ENCODE data around the gene PRKCH. TPM values are rescaled to one million over a fixed set of nuclear protein-coding genes. Genes with fewer than 3 reads are reported as not detected.
A peak's percentile ranks its signal among the peaks of the same experiment; 100 is the strongest.
"Not testable (repeated sequence)": the region's sequence is repeated elsewhere in the genome, so short reads cannot be mapped to it uniquely, and the experiment has no call there.

PRKCH gene
- total and polyA plus RNA-seq, 2 donors from 2014 or later = 8.3 to 47.0 TPM

DNA sequence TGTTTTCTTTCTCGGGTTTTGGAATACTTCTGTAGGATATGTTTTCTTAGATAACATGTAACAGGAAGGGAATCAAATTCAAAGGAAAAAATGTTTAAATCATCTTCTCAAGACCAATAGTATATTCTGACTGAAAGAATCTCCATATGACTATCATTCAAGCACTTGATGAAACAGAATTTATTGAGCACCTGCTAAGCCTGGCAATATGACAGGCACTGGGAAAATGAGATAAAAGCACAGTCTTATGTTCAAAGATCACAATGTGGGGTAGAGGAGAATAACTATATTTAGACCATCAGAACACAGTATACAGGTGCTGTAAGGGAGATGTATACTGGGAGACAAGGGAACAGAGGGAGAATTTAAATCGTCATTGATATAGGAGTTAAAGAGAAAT, 21.2 kb upstream of the PRKCH start:
- H3K4me1 ChIP-seq (ENCODE audit: control insufficient read depth in 2 of 3, insufficient read depth in 2 of 3, low read depth in 1 of 3, low read length in 3 of 3) = no peaks in the 10 kb centered on the region
- TF ChIP-seq, protein P1, sequence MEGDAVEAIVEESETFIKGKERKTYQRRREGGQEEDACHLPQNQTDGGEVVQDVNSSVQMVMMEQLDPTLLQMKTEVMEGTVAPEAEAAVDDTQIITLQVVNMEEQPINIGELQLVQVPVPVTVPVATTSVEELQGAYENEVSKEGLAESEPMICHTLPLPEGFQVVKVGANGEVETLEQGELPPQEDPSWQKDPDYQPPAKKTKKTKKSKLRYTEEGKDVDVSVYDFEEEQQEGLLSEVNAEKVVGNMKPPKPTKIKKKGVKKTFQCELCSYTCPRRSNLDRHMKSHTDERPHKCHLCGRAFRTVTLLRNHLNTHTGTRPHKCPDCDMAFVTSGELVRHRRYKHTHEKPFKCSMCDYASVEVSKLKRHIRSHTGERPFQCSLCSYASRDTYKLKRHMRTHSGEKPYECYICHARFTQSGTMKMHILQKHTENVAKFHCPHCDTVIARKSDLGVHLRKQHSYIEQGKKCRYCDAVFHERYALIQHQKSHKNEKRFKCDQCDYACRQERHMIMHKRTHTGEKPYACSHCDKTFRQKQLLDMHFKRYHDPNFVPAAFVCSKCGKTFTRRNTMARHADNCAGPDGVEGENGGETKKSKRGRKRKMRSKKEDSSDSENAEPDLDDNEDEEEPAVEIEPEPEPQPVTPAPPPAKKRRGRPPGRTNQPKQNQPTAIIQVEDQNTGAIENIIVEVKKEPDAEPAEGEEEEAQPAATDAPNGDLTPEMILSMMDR (IDR thresholded peaks at IDR 0.05; ENCODE audit: borderline replicate concordance, extremely low read depth, insufficient read depth) = no peak
- no peaks in the 10 kb centered on the region for H3K9me3 ChIP-seq (ENCODE audit: control insufficient read depth in 2 of 3, insufficient read depth in 1 of 3, low read length in 3 of 3)
- no peaks in the 10 kb centered on the region for H3K36me3 ChIP-seq (ENCODE audit: control insufficient read depth in 2 of 3, insufficient read depth in 3 of 3, low read length in 3 of 3)
- DNase-seq = no peak
- no peak overlapping the region for H3K4me3 ChIP-seq (ENCODE audit: low read length in 3 of 3)
- no peaks in the 10 kb centered on the region for H3K27me3 ChIP-seq (ENCODE audit: control insufficient read depth, insufficient read depth, low read length)
- no peak for FAIRE-seq
- no peak overlapping the region for H3K27ac ChIP-seq (ENCODE audit: low read depth in 2 of 2, low read length in 2 of 2)
- intact Hi-C loops (cut with DNase I) = no loop called here
- H3K9ac ChIP-seq (ENCODE audit: low read length in 3 of 3) = no peak overlapping the region

DNA sequence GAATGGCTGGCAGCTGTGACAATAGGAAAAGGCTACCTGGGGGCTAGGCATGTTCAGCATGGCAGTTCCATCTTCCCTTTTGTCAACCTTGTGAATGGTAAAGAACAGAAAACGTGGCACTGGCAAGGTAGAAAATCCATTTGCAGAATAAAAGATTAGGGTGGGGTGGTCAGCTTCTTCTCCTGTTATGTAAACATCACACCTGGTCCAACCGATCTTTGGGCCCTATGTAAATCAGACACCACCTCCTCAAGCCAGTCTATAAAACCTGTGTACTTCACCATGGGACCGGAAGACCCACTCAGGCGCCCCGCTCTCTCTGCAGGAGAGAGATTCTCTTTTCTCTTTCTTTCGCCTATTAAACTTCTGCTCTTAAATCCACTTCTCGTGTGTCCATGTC, 20.6 kb upstream of the PRKCH start:
- DNase-seq (no peak), FAIRE-seq (no peak)
- Histone ChIP-seq H3K4me3 (ENCODE audit: low read length in 3 of 3) (no peak overlapping the region), H3K27me3 (ENCODE audit: control insufficient read depth, insufficient read depth, low read length) (no peaks in the 10 kb centered on the region), H3K36me3 (ENCODE audit: control insufficient read depth in 2 of 3, insufficient read depth in 3 of 3, low read length in 3 of 3) (no peaks in the 10 kb centered on the region), H3K4me1 (ENCODE audit: control insufficient read depth in 2 of 3, insufficient read depth in 2 of 3, low read depth in 1 of 3, low read length in 3 of 3) (no peaks in the 10 kb centered on the region), H3K9me3 (ENCODE audit: control insufficient read depth in 2 of 3, insufficient read depth in 1 of 3, low read length in 3 of 3) (no peaks in the 10 kb centered on the region), H3K27ac (ENCODE audit: low read depth in 2 of 2, low read length in 2 of 2) (no peak overlapping the region), H3K9ac (ENCODE audit: low read length in 3 of 3) (no peak overlapping the region)
- intact Hi-C loops (cut with DNase I) = no loop called here
- TF ChIP-seq, protein P1 (IDR thresholded peaks at IDR 0.05; ENCODE audit: borderline replicate concordance, extremely low read depth, insufficient read depth) = no peak

DNA sequence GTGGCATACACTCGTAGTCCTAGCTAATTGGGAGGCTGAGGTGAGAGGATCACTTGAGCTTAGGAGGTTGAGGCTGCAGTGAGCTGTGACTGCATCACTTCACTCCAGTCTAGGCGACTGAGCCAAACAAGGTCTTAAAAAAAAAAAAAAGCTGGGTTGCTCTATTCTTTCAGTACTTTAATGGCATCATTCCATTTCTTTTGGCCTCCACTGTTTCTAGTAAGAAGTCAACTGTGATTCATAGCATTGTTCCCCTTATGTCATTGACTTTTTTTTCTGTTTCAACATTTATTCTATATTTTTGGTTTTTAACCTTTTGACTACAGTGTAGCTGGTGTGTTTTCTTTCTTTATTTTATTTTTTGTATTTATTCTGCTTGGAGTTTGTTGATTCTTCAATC, 16.7 kb upstream of the PRKCH start:
- TF ChIP-seq, protein P1 (IDR thresholded peaks at IDR 0.05; ENCODE audit: borderline replicate concordance, extremely low read depth, insufficient read depth) = no peak
- no peak overlapping the region for H3K4me3 ChIP-seq (ENCODE audit: low read length in 3 of 3)
- no peak overlapping the region for H3K27ac ChIP-seq (ENCODE audit: low read depth in 2 of 2, low read length in 2 of 2)
- intact Hi-C loops (cut with DNase I) = no loop called here
- FAIRE-seq = no peak
- H3K36me3 ChIP-seq (ENCODE audit: control insufficient read depth in 2 of 3, insufficient read depth in 3 of 3, low read length in 3 of 3) = no peaks in the 10 kb centered on the region
- no peak overlapping the region for H3K9ac ChIP-seq (ENCODE audit: low read length in 3 of 3)
- no peaks in the 10 kb centered on the region for H3K27me3 ChIP-seq (ENCODE audit: control insufficient read depth, insufficient read depth, low read length)
- H3K4me1 ChIP-seq (ENCODE audit: control insufficient read depth in 2 of 3, insufficient read depth in 2 of 3, low read depth in 1 of 3, low read length in 3 of 3) = no peaks in the 10 kb centered on the region
- no peaks in the 10 kb centered on the region for H3K9me3 ChIP-seq (ENCODE audit: control insufficient read depth in 2 of 3, insufficient read depth in 1 of 3, low read length in 3 of 3)
- DNase-seq = no peak

DNA sequence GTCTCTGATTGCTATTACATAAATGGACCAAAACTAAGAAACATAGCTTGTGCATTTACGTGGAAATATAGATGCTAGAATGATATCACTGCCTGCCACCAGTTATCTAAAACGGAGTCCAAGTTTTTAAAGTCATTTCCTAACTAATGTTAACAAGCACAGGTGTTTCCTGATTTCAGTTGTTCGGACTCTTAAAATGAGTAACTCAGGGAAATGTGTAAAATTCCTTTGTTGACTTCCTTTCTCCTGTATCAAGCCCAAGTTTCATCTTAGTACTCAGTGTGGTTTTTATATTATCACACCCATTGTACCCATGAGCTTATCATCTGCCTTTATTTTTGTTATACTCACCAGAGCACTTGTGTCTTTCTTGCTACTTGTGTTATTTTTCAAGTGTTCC, 13.2 kb upstream of the PRKCH start:
- Histone ChIP-seq H3K27me3 (ENCODE audit: control insufficient read depth, insufficient read depth, low read length) (no peaks in the 10 kb centered on the region), H3K9ac (ENCODE audit: low read length in 3 of 3) (no peak overlapping the region), H3K9me3 (ENCODE audit: control insufficient read depth in 2 of 3, insufficient read depth in 1 of 3, low read length in 3 of 3) (no peaks in the 10 kb centered on the region), H3K36me3 (ENCODE audit: control insufficient read depth in 2 of 3, insufficient read depth in 3 of 3, low read length in 3 of 3) (no peaks in the 10 kb centered on the region), H3K4me1 (ENCODE audit: control insufficient read depth in 2 of 3, insufficient read depth in 2 of 3, low read depth in 1 of 3, low read length in 3 of 3) (no peaks in the 10 kb centered on the region), H3K4me3 (ENCODE audit: low read length in 3 of 3) (no peak overlapping the region), H3K27ac (ENCODE audit: low read depth in 2 of 2, low read length in 2 of 2) (no peak overlapping the region)
- TF ChIP-seq, protein P1 (IDR thresholded peaks at IDR 0.05; ENCODE audit: borderline replicate concordance, extremely low read depth, insufficient read depth) = no peak
- FAIRE-seq (no peak), DNase-seq (peak in 1 of 5 donors; percentile 36)
- intact Hi-C loops (cut with DNase I) = no loop called here

DNA sequence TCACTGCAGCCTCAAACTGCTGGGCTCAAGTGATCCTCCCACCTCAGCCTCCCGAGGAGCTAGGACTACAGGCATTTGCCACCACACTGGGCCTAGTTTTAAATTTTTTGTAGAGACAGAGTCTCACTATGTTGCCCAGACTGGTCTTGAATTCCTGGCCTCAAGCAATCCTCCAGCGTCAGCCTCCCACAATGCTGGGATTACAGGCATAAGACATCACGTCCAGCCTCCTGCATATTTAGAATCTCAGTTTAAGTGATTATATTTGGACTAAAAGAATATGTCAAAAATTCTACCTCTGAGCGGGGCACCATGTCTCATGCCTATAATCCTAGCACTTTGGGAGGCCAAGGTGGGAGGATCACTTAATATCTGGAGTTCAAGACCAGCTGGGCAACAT, 12.7 kb upstream of the PRKCH start:
- H3K27me3 ChIP-seq (ENCODE audit: control insufficient read depth, insufficient read depth, low read length); H3K27ac ChIP-seq (ENCODE audit: low read depth in 2 of 2, low read length in 2 of 2); H3K36me3 ChIP-seq (ENCODE audit: control insufficient read depth in 2 of 3, insufficient read depth in 3 of 3, low read length in 3 of 3); H3K9ac ChIP-seq (ENCODE audit: low read length in 3 of 3); H3K4me3 ChIP-seq (ENCODE audit: low read length in 3 of 3); intact Hi-C loops (cut with DNase I); H3K4me1 ChIP-seq (ENCODE audit: control insufficient read depth in 2 of 3, insufficient read depth in 2 of 3, low read depth in 1 of 3, low read length in 3 of 3); FAIRE-seq; H3K9me3 ChIP-seq (ENCODE audit: control insufficient read depth in 2 of 3, insufficient read depth in 1 of 3, low read length in 3 of 3); DNase-seq: not testable (repeated sequence)

Measured in kidney (tissue), 14 donors.